Neural progenitor cell (in vitro differentiated cells): ENCODE measurements around the gene PRICKLE3.

Experiments used
- EZH2 ChIP-seq: fragments of 200-600 bp; sonication (generic); IDR thresholded peaks from 2 replicates; pipeline ENCODE4 v1.6.1; 2017; ENCODE audit warnings: antibody characterized with exemption, mild to moderate bottlenecking, moderate library complexity
- EZH2phosphoT487 ChIP-seq: fragments of 200-600 bp; sonication (generic); IDR thresholded peaks from 2 replicates; pipeline ENCODE4 v1.6.1; 2017; ENCODE audit warnings: antibody characterized with exemption
- TF ChIP-seq, protein P1 (sequence below): fragments of 200-600 bp; sonication (generic); IDR thresholded peaks from 2 replicates; pipeline ENCODE4 v1.5.1; 2017; ENCODE audit warnings: antibody characterized with exemption, mild to moderate bottlenecking

GRCh38 chrX:49183701-49184281 is 2.4 kb downstream of the PRICKLE3 start:
- TF ChIP-seq, protein P1, sequence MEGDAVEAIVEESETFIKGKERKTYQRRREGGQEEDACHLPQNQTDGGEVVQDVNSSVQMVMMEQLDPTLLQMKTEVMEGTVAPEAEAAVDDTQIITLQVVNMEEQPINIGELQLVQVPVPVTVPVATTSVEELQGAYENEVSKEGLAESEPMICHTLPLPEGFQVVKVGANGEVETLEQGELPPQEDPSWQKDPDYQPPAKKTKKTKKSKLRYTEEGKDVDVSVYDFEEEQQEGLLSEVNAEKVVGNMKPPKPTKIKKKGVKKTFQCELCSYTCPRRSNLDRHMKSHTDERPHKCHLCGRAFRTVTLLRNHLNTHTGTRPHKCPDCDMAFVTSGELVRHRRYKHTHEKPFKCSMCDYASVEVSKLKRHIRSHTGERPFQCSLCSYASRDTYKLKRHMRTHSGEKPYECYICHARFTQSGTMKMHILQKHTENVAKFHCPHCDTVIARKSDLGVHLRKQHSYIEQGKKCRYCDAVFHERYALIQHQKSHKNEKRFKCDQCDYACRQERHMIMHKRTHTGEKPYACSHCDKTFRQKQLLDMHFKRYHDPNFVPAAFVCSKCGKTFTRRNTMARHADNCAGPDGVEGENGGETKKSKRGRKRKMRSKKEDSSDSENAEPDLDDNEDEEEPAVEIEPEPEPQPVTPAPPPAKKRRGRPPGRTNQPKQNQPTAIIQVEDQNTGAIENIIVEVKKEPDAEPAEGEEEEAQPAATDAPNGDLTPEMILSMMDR = no peak
- TF ChIP-seq EZH2 (no peak), EZH2phosphoT487 (no peak)
